GM12801 (cell line): ENCODE data around the gene TRIP11.

ENCODE experiments used
- TF ChIP-seq, protein P1 (sequence below): IDR thresholded peaks from one replicate; pipeline ENCODE4 v1.5.1; 2011; ENCODE audit warnings: control low read depth; ENCODE audit not compliant: insufficient read length; ENCODE audit errors: extremely low read depth

TRIP11 gene

GRCh38 chr14:91998667-91999570, 40.9 kb downstream of the TRIP11 start:
- TF ChIP-seq, protein P1, sequence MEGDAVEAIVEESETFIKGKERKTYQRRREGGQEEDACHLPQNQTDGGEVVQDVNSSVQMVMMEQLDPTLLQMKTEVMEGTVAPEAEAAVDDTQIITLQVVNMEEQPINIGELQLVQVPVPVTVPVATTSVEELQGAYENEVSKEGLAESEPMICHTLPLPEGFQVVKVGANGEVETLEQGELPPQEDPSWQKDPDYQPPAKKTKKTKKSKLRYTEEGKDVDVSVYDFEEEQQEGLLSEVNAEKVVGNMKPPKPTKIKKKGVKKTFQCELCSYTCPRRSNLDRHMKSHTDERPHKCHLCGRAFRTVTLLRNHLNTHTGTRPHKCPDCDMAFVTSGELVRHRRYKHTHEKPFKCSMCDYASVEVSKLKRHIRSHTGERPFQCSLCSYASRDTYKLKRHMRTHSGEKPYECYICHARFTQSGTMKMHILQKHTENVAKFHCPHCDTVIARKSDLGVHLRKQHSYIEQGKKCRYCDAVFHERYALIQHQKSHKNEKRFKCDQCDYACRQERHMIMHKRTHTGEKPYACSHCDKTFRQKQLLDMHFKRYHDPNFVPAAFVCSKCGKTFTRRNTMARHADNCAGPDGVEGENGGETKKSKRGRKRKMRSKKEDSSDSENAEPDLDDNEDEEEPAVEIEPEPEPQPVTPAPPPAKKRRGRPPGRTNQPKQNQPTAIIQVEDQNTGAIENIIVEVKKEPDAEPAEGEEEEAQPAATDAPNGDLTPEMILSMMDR: no peak

DNA sequence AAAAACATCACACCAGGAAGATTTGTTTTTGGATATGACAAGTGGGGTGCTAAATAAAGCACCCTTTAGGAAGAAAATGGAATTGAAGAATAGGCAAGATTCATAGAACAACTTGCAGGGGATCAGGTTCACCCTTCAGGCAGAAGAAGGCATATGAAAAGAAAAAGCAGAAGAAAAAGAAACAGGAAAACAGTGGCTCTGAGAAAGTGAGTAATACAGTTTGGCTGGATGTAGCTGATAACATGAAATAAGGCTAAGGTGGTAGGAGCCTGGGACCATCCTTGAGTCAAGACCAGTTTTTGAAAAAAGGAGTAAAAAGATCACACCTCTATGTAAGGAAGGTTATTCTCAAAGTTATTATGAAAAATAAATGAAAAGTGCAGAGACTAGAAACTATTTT, 42.4 kb downstream of the TRIP11 start:
- TF ChIP-seq, protein P1: no peak

DNA sequence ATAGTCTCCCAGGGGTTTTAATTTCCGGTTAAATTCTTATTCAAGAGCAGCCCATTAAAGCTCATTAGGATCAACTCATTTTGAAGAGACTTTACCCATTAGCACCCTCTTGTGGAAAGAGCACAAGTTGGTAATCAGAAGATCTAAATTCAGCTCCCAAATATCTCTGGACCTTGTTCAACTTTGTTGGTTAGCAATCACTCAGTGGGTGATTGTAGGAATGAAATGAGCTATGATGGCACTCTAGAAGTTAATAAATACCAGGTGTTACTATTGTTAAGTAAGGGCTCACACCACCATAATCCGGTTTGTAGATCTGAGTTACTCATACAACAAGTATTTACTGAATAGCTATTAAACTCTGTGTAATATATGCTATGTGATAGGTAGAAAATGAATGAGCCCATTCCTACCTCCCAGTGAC, 42.9 kb downstream of the TRIP11 start:
- TF ChIP-seq, protein P1: no peak

DNA sequence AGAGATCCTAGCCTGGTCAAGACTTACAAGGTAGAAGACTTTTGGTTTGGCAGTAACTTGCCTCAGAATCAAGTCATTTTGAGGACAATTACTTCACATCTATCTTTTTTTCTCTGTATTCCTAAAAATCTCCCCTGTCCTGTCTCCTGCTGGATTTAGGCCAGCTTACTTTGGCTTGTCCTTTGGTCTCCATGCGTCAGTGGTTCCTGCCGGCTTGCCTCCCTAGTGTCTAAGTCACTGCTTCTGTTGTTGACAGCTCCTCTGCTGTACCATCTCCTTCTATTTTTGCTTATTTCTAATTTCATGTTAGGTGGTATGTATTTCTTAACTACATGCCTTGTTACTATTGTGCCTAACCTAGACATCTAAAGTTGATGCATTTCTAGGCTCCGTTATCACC, 52.7 kb downstream of the TRIP11 start:
- TF ChIP-seq, protein P1: no peak

DNA sequence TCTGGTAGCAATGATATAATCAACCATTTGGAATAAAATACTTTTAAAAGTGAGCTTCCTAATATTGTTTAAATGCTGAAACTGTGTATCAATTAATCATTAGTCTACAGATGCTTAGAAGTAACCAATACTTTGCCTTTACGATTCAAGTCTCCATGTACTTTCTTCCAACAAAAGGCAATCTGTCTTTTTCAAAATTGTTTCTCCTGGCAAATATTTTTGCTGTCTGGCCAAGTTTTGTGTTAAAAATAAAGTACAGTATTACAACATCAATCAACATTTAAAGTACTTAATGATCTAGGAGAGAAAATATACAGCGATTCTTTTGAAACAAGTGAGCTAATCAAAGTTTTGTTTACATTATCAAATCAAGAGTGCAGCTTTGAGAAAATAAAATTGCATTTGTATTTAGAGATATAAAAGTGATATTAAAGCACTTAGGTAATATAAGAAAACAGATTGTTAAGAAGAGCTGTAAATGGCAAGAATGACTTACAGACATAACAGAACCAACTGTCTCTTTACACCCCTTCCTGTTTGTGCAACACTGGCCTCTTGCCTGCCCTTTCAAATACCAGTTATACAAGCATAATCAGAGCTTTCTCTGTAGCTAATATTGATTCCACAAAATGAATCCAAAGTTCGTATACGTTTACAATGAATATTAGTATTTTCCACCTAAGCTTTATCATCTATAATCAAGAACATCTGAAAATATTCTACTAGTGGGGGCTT, 54.2 kb downstream of the TRIP11 start:
- TF ChIP-seq, protein P1: no peak

DNA sequence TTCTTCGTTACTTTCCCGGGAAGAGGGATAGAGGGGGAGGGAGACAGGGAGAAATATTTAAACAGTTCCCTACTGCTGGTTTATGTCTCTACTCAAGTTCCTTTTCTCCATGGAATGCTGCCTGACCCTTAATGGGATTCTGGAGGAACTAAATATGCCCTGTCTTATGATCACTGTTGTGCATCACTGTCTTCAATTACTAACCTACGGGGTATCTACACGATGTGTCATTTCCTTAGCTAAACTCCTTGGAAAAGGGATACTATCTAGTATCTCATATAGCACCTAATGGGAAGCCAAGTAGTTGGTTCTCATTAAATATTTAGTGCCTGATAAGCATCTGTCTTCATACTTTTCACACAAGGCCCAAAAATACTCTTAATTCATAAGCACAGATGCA, 54.9 kb downstream of the TRIP11 start:
- TF ChIP-seq, protein P1: no peak

- TF ChIP-seq, protein P1: no peak
These were observed 56.3 kb downstream of the TRIP11 start for GRCh38 chr14:91983588-91983987.
